ENCODE data around the gene VAV2.
A peak's percentile ranks its signal among the peaks of the same experiment; 100 is the strongest.

VAV2 gene

DNA sequence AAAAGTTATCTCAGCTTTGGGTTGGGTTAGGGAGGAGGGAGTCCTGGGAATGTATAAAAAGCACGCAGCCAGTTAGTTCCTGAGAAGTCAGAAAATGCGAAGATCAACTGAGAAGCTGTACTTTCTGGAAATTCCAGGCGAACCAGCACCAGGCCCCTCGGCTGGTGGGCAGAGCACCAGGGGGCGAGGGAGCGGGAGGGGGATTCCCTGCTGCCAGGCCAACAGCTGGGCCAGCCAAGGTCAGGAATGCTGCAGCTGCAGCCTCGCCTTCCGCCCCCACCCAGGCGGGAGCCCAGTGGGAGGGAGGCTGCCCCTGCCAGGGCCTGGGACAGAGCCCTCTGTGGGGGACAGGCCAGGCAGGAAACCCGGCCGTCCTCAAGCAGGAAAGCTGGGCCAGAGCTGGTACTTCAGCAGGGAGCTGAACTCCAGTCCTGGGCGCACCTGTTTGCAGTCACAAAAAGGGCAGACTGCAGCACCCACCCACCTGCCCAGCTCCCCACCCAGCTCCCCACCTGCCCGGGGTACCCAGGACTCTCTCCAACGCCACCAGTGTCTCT is 35.5 kb downstream of the VAV2 start:
- TF ChIP-seq, protein P1, sequence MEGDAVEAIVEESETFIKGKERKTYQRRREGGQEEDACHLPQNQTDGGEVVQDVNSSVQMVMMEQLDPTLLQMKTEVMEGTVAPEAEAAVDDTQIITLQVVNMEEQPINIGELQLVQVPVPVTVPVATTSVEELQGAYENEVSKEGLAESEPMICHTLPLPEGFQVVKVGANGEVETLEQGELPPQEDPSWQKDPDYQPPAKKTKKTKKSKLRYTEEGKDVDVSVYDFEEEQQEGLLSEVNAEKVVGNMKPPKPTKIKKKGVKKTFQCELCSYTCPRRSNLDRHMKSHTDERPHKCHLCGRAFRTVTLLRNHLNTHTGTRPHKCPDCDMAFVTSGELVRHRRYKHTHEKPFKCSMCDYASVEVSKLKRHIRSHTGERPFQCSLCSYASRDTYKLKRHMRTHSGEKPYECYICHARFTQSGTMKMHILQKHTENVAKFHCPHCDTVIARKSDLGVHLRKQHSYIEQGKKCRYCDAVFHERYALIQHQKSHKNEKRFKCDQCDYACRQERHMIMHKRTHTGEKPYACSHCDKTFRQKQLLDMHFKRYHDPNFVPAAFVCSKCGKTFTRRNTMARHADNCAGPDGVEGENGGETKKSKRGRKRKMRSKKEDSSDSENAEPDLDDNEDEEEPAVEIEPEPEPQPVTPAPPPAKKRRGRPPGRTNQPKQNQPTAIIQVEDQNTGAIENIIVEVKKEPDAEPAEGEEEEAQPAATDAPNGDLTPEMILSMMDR (IDR thresholded peaks at IDR 0.05; ENCODE audit: low read depth, low read length, missing control alignments): no peak
- in situ Hi-C loops (cut with HindIII; ENCODE audit: low sequenced_read_pairs): no loop called here
- H3K4me3 ChIP-seq (ENCODE audit: low read depth, low read length): no peak overlapping the region
- DNase-seq (ENCODE audit: low read depth): no peak

DNA sequence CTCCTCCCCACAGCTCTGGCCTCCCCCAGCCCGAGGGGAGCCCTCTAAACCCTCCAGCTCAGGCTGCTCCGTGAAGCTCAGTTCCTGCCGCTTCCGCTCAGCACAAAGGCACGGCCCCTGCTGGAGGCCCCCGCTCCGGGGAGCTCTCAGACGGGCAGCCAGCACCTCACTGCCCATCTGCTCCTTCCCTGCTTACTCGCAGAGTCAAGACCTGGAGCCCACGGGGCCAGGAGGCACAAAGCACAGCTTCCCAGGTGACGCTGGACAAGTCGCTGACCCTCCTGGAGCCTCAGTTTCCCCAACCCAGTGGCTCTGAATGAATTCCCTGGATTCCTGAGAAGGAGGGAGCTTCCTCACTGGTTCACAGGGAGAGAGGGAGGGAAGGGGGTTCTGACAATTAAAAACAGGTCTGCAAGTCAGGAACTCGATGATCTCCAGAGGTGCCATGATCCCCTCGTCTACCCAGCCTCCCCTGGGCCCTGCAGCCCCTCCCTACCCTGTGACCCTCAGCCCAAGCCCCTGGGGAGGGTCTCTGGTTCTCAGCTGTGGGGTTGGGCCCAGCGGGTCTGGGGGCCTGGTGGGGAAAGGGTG is 36.2 kb downstream of the VAV2 start:
- TF ChIP-seq, protein P1 (IDR thresholded peaks at IDR 0.05; ENCODE audit: low read depth, low read length, missing control alignments): peak; percentile 26
- no peak for DNase-seq (ENCODE audit: low read depth)
- in situ Hi-C loops (cut with HindIII; ENCODE audit: low sequenced_read_pairs): no loop called here
- H3K4me3 ChIP-seq (ENCODE audit: low read depth, low read length): no peak overlapping the region

- no peak for DNase-seq (ENCODE audit: low read depth)
- no peak overlapping the region for H3K4me3 ChIP-seq (ENCODE audit: low read depth, low read length)
- TF ChIP-seq, protein P1 (IDR thresholded peaks at IDR 0.05; ENCODE audit: low read depth, low read length, missing control alignments): no peak
- in situ Hi-C loops (cut with HindIII; ENCODE audit: low sequenced_read_pairs): no loop called here
Observed at GRCh38 chr9:133954862-133955529, 37.1 kb downstream of the VAV2 start.

DNA sequence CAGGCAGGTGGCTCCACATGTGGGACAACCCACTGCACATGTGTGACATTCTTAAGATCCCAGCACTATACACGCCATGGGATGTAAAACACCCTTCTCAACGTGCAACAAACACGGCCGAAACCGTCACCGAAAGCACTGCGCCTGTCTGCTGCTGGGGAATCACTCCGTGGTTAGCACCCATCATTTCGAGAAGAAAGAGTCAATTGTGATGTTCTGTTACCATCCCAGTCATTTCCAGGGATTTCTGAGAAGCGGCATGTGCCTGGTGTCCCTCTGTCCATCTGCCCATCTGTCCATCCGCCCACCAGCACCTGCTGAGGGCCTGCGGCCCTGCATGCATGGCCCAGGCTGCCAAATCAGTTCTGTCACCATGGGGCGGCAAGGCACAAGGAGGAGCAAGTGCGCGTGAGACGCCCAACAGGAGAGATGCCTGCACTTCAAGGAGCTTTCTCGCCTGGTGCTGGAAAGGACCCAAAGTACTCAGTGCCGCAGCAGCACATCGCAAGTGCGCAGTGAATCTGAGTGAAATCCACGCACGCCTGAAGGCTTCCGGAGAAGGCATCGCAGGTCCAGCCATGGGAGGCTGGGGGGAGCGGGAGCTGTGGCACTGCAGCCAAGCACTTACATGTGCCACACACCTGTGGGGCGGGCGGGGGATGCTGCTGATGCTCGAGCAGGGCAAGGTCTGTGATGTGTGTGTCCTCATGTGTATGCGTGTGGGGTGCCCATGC is 38.0 kb downstream of the VAV2 start:
- no peak overlapping the region for H3K4me3 ChIP-seq (ENCODE audit: low read depth, low read length)
- in situ Hi-C loops (cut with HindIII; ENCODE audit: low sequenced_read_pairs): no loop called here
- TF ChIP-seq, protein P1 (IDR thresholded peaks at IDR 0.05; ENCODE audit: low read depth, low read length, missing control alignments): no peak
- DNase-seq (ENCODE audit: low read depth): no peak

GRCh38 chr9:133953621-133953975 is 38.5 kb downstream of the VAV2 start:
- no peak for DNase-seq (ENCODE audit: low read depth)
- H3K4me3 ChIP-seq (ENCODE audit: low read depth, low read length): no peak overlapping the region
- in situ Hi-C loops (cut with HindIII; ENCODE audit: low sequenced_read_pairs): no loop called here
- TF ChIP-seq, protein P1 (IDR thresholded peaks at IDR 0.05; ENCODE audit: low read depth, low read length, missing control alignments): no peak

- in situ Hi-C loops (cut with HindIII; ENCODE audit: low sequenced_read_pairs): no loop called here
- H3K4me3 ChIP-seq (ENCODE audit: low read depth, low read length): no peak overlapping the region
- TF ChIP-seq, protein P1 (IDR thresholded peaks at IDR 0.05; ENCODE audit: low read depth, low read length, missing control alignments): no peak
- DNase-seq (ENCODE audit: low read depth): no peak
Observed at GRCh38 chr9:133952598-133953550, 39.2 kb downstream of the VAV2 start.

Data from astrocyte of the cerebellum (primary cell).